ENCODE data around the gene PGLYRP4.

PGLYRP4 gene

GRCh38 chr1:153390938-153391710 is 42.5 kb upstream of the PGLYRP4 start, which contains the start of gene S100A8:
S100A8 (minus strand) TSS chr1:153391073; CDS start chr1:153390535, 538 bp downstream.
- H3K4me3 ChIP-seq (replicated peaks; ENCODE audit: low read depth, low read length) = no peak within 1 kb of the TSS
- DNase-seq (ENCODE audit: extremely low read depth, insufficient read length) = no peak

GRCh38 chr1:153389973-153390879 is 41.6 kb upstream of the PGLYRP4 start:
- peaks cover 1% of the 10 kb centered on the region; the same call in 1 of the 2 replicates for H3K27me3 ChIP-seq (replicated peaks; ENCODE audit: control insufficient read depth, insufficient read depth, low read length)
- H3K36me3 ChIP-seq (ENCODE audit: control insufficient read depth, insufficient read depth, low read length) = no peaks in the 10 kb centered on the region
- DNase-seq (ENCODE audit: extremely low read depth, insufficient read length) = no peak
- no peak for TF ChIP-seq CTCF (IDR thresholded peaks at IDR 0.05; ENCODE audit: insufficient read depth, low read length, poor library complexity, severe bottlenecking)
- H3K4me3 ChIP-seq (replicated peaks; ENCODE audit: low read depth, low read length) = no peak overlapping the region

More at GRCh38 chr1:153390938-153391710, 42.5 kb upstream of the PGLYRP4 start, which contains the start of gene S100A8:
- H3K27me3 ChIP-seq (replicated peaks; ENCODE audit: control insufficient read depth, insufficient read depth, low read length) = peaks cover 1% of the 10 kb centered on the region; the same call in 1 of the 2 replicates
- TF ChIP-seq CTCF (IDR thresholded peaks at IDR 0.05; ENCODE audit: insufficient read depth, low read length, poor library complexity, severe bottlenecking) = no peak
- H3K36me3 ChIP-seq (ENCODE audit: control insufficient read depth, insufficient read depth, low read length) = no peaks in the 10 kb centered on the region

GRCh38 chr1:153389401-153389800 is 40.8 kb upstream of the PGLYRP4 start:
- H3K36me3 ChIP-seq (ENCODE audit: control insufficient read depth, insufficient read depth, low read length) = no peaks in the 10 kb centered on the region
- DNase-seq (ENCODE audit: extremely low read depth, insufficient read length) = no peak
- H3K27me3 ChIP-seq (replicated peaks; ENCODE audit: control insufficient read depth, insufficient read depth, low read length) = peaks cover 1% of the 10 kb centered on the region; the same call in 1 of the 2 replicates
- no peak for TF ChIP-seq CTCF (IDR thresholded peaks at IDR 0.05; ENCODE audit: insufficient read depth, low read length, poor library complexity, severe bottlenecking)
- no peak overlapping the region for H3K4me3 ChIP-seq (replicated peaks; ENCODE audit: low read depth, low read length)

GRCh38 chr1:153387785-153388184 is 39.1 kb upstream of the PGLYRP4 start:
- Histone ChIP-seq H3K36me3 (ENCODE audit: control insufficient read depth, insufficient read depth, low read length) (no peaks in the 10 kb centered on the region), H3K4me3 (replicated peaks; ENCODE audit: low read depth, low read length) (no peak overlapping the region), H3K27me3 (replicated peaks; ENCODE audit: control insufficient read depth, insufficient read depth, low read length) (peaks cover 1% of the 10 kb centered on the region; the same call in 1 of the 2 replicates)
- DNase-seq (ENCODE audit: extremely low read depth, insufficient read length) = no peak
- TF ChIP-seq CTCF (IDR thresholded peaks at IDR 0.05; ENCODE audit: insufficient read depth, low read length, poor library complexity, severe bottlenecking) = no peak

- Histone ChIP-seq H3K27me3 (replicated peaks; ENCODE audit: control insufficient read depth, insufficient read depth, low read length) (peaks cover 1% of the 10 kb centered on the region; the same call in 1 of the 2 replicates), H3K4me3 (replicated peaks; ENCODE audit: low read depth, low read length) (no peak overlapping the region), H3K36me3 (ENCODE audit: control insufficient read depth, insufficient read depth, low read length) (no peaks in the 10 kb centered on the region)
- no peak for TF ChIP-seq CTCF (IDR thresholded peaks at IDR 0.05; ENCODE audit: insufficient read depth, low read length, poor library complexity, severe bottlenecking)
- no peak for DNase-seq (ENCODE audit: extremely low read depth, insufficient read length)
Observed at GRCh38 chr1:153387001-153387400, 38.4 kb upstream of the PGLYRP4 start.

All from GM06990 (cell line).